ENCODE measurements around the gene FBLN2.

Gene FBLN2

GRCh38 chr3:13665582-13666226, 116.8 kb downstream of the FBLN2 start:
- DNase-seq (ENCODE audit: low read depth, low spot score), result no peak

DNA sequence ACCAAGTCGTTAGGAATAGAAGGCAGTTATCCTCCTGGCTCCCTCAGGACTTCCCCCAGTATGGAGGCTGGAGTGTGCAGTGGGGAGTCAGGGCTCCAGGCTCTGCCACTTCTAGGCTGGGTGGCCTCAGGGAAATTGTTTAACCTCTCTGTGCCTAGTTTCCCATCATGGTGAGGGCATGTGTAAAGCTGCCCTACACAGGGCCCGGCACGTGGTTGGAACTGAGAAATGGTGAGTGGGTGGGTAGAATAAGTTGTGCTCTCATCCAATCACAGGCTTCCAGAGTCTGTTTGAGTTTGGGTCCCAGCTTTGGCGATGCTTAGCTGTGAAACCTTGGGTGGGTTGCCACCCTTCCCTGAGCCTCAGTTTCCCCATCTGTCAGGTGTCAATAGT, 117.3 kb downstream of the FBLN2 start:
- no peak for DNase-seq (ENCODE audit: low read depth, low spot score)

- DNase-seq (ENCODE audit: low read depth, low spot score), result no peak
Observed at GRCh38 chr3:13666781-13667709, 118.1 kb downstream of the FBLN2 start.

DNA sequence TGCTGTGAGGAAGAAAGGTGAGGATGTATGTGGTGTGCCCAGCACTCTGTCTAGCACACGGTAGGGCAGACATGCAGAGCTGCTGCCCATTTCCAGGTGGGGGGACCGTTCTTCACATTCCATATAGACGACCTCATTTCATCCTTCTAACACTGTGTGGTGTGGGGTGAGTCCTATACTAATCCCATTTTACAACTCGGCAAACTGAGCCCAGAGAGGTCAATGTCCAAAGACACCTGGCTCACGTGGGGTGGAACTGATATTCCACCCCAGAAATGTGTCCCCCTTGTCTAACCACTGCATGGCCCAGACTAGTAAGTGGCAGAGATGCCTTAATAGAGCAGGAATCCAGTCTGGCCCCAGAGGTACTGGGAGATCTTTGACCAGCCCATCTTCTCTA, 119.2 kb downstream of the FBLN2 start:
- no peak for DNase-seq (ENCODE audit: low read depth, low spot score)

DNA sequence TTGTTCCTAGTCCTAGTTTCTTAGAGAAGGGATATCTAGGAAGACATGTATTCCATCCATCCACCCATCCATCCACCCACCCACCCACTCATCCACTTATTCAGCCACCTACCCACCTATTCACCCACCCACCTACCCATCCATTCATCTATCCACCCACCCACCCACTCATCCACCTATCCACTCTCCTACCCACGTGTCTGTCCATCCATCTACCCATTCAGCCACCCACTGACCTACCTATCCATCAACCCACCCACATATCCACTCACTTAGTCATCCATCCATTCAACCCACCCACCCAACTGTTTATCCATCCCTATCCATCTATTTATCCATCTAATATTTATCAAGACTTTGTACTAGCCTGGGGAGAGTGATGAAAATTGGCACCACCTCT, 120.5 kb downstream of the FBLN2 start:
- DNase-seq (ENCODE audit: low read depth, low spot score), result no peak

DNA sequence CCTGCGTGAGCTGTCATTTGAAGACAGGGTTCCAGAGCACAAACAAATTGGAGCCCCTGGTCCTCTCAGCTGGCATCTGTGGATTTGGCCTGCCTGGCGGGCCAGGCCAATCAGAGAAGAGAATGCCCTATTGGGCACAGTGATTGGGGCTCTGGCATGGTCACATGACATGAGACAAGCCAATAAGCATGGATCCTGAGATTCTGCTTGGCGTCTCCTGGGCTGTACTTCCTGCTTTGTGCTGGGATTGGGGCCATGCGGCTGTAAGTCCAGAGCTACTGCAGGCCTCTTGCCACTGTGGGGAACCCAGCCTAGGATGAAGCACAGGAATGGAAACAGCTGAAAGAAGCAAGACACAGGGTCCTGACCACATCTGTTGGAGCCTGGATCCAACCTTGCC, 121.4 kb downstream of the FBLN2 start:
- DNase-seq (ENCODE audit: low read depth, low spot score), result no peak

GRCh38 chr3:13671482-13672233, 122.7 kb downstream of the FBLN2 start:
- DNase-seq (ENCODE audit: low read depth, low spot score), result no peak

- DNase-seq (ENCODE audit: low read depth, low spot score), result no peak
Observed at GRCh38 chr3:13673207-13673606, 124.3 kb downstream of the FBLN2 start.

- DNase-seq (ENCODE audit: low read depth, low spot score), result no peak
Observed at GRCh38 chr3:13674538-13675185, 125.7 kb downstream of the FBLN2 start.

DNA sequence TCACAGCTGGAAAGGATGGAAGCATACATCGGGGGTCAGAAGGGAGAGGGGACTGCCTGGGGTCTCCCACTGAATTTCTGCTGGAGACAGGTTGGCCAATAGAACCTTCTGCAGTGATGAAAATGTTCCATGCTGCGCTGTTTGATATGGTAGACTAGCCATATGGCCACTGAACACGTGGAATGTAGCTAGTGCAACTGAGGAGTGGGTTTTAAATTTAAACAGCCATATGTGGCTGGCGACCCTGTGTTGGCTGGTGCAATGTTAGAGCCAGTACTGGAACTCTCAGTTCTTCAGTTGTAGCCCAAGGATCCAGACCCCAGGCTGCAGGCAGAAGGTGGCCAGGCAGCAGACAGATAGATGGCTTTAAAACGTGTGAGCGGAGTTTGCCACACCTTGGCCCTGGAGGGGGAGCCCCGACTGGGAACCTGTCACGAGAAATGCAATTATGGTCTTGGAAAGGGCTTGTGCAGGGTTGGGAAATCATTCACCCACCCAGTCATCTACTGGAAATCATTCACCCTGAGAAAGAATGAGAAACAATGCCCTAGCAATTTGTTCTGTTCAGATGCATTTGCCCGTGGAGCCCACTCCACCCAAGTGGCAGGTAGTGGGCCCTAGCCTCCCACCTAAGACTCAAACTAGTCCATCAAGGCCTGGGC, 127.6 kb downstream of the FBLN2 start:
- DNase-seq (ENCODE audit: low read depth, low spot score), result no peak

DNA sequence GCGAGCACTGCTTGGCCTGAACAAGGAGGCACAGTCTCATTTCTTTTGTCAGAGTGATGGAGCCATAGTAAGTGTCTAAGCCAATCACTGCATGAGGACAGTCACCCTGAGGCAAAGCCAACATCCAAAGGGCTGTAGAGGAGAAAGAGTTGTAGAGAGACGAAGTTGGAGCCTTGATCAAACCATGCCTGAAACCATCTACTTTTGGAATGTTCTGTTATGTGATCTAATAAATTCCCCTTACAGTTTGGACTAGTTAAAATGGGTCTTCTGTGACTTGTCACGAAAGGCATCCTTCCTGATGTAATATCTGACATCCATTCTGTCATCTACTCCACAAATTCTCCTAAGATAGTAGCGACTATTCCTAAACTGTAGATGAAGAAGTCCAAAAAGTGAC, 128.3 kb downstream of the FBLN2 start:
- no peak for DNase-seq (ENCODE audit: low read depth, low spot score)

GRCh38 chr3:13681931-13682330, 133.0 kb downstream of the FBLN2 start:
- no peak for DNase-seq (ENCODE audit: low read depth, low spot score)

DNA sequence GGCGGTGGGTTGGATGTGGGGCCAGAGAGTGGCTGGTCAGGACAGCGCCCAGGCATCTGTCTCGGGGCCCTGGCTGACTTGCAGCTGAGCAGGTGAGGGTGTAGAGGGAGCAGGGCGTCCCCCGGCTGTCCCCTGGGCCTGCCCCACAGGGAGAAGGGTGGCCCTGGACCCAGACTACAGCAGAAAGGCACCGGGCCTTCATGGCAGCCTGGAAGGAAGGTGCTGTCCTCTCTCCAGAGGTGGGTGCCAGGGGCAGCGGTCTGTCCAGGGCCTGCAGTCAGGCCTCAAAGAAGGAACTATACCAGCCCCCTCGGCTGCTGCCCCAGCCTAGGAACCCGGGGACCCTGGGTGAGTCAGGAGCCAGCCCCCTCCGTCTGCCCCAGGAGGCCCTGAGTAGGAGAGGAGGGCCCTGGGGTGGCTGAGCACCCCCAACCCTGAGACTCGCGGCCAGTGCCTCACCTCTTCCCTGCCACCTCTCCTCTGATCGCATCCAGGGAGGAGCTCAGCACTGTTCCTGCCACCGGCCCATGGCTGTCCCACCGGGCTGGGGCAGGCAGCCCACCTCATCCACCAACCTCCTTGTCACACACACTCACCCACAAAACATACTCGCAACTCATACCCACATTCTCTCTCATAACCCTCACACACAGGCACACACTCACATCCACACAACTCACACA, 133.5 kb downstream of the FBLN2 start:
- DNase-seq (ENCODE audit: low read depth, low spot score), result no peak

GRCh38 chr3:13683288-13683687, 134.4 kb downstream of the FBLN2 start:
- no peak for DNase-seq (ENCODE audit: low read depth, low spot score)

GRCh38 chr3:13683772-13684171, 134.8 kb downstream of the FBLN2 start:
- DNase-seq (ENCODE audit: low read depth, low spot score), result no peak

DNA sequence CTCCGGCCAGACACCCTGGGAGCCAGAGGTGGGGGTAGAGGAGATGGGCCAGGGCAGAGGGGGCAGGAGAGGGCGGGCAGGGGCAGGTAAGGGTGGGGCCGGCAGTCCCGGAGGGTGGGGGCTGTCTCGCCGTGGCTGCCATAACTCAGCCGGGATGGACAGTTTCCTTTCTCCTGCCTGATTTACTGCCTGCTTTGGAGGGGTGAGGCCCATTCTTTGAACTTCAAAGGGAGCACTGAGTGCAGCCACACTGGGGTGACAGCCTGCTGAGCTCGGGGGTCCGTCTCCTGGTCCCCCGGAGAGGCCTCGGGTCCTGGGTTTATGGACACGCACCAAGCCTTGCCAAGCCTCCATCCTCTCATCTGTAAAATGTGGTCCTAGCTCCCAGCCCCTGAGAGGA, 135.4 kb downstream of the FBLN2 start:
- no peak for DNase-seq (ENCODE audit: low read depth, low spot score)

GRCh38 chr3:13684854-13685253, 135.9 kb downstream of the FBLN2 start:
- no peak for DNase-seq (ENCODE audit: low read depth, low spot score)

DNA sequence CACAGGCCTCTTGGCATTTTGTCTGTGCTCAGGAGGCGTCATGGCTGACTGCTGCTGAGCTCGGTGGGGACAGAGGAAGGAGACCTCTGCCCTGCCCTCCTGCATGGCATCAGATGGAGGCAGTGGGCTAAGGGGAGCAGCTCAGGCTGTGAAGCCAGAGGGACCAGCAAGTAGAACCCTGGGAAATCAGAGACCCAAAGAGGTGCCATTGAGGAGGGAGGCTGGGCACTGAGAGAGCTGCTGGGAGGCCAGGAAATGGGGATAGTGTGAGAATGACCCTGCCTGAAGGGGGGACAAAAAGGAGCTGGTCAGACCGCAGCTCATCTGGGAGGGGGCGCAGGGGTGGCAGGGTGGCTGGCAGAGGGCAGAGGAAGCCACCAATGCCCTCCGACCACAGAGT, 136.8 kb downstream of the FBLN2 start:
- no peak for DNase-seq (ENCODE audit: low read depth, low spot score)

- no peak for DNase-seq (ENCODE audit: low read depth, low spot score)
Observed at GRCh38 chr3:13686367-13687160, 137.6 kb downstream of the FBLN2 start.

- no peak for DNase-seq (ENCODE audit: low read depth, low spot score)
Observed at GRCh38 chr3:13687517-13687943, 138.6 kb downstream of the FBLN2 start.
